ENCODE results near the gene DESI1.

DNA sequence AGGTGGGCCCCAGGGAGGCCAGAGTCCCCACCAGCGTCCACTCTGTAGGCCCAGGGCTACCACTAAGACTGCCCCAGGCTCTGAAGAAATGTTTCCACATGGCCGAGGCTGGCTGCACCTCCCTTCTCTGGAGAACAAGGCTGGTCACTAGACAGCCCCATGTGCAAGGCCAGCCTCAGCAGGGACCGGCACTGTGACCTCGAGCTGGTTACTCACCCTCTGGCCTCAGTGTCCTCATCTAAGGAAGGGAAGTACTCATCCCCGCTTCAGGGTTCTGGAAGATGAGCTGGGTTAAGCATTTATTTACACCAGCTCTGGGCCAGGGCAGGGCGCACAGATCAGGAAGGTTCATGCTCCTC is 40.9 kb downstream of the DESI1 start:
- TF ChIP-seq, protein P1, sequence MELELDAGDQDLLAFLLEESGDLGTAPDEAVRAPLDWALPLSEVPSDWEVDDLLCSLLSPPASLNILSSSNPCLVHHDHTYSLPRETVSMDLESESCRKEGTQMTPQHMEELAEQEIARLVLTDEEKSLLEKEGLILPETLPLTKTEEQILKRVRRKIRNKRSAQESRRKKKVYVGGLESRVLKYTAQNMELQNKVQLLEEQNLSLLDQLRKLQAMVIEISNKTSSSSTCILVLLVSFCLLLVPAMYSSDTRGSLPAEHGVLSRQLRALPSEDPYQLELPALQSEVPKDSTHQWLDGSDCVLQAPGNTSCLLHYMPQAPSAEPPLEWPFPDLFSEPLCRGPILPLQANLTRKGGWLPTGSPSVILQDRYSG (CRISPR knock-in tag; IDR thresholded peaks at IDR 0.05): no peak
- TF ChIP-seq, protein P2, sequence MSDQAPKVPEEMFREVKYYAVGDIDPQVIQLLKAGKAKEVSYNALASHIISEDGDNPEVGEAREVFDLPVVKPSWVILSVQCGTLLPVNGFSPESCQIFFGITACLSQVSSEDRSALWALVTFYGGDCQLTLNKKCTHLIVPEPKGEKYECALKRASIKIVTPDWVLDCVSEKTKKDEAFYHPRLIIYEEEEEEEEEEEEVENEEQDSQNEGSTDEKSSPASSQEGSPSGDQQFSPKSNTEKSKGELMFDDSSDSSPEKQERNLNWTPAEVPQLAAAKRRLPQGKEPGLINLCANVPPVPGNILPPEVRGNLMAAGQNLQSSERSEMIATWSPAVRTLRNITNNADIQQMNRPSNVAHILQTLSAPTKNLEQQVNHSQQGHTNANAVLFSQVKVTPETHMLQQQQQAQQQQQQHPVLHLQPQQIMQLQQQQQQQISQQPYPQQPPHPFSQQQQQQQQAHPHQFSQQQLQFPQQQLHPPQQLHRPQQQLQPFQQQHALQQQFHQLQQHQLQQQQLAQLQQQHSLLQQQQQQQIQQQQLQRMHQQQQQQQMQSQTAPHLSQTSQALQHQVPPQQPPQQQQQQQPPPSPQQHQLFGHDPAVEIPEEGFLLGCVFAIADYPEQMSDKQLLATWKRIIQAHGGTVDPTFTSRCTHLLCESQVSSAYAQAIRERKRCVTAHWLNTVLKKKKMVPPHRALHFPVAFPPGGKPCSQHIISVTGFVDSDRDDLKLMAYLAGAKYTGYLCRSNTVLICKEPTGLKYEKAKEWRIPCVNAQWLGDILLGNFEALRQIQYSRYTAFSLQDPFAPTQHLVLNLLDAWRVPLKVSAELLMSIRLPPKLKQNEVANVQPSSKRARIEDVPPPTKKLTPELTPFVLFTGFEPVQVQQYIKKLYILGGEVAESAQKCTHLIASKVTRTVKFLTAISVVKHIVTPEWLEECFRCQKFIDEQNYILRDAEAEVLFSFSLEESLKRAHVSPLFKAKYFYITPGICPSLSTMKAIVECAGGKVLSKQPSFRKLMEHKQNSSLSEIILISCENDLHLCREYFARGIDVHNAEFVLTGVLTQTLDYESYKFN (CRISPR knock-in tag; conservative IDR thresholded peaks at IDR 0.05): no peak
- TF ChIP-seq ZNF670 (CRISPR knock-in tag; IDR thresholded peaks at IDR 0.05; ENCODE audit: borderline replicate concordance) (no peak), EZH2 (conservative IDR thresholded peaks at IDR 0.05; ENCODE audit: low read depth, low read length) (no peak), RFX5 (IDR thresholded peaks at IDR 0.05; ENCODE audit: low read depth, low read length) (no peak), JUN (CRISPR knock-in tag; IDR thresholded peaks at IDR 0.05) (no peak), POLR2A (IDR thresholded peaks at IDR 0.05; ENCODE audit: insufficient read depth in 1 of 2, low read depth in 2 of 2, low read length in 2 of 2) (no peak)
- TF ChIP-seq, protein P3, sequence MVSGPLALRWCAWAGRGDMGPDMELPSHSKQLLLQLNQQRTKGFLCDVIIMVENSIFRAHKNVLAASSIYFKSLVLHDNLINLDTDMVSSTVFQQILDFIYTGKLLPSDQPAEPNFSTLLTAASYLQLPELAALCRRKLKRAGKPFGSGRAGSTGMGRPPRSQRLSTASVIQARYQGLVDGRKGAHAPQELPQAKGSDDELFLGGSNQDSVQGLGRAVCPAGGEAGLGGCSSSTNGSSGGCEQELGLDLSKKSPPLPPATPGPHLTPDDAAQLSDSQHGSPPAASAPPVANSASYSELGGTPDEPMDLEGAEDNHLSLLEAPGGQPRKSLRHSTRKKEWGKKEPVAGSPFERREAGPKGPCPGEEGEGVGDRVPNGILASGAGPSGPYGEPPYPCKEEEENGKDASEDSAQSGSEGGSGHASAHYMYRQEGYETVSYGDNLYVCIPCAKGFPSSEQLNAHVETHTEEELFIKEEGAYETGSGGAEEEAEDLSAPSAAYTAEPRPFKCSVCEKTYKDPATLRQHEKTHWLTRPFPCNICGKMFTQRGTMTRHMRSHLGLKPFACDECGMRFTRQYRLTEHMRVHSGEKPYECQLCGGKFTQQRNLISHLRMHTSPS (CRISPR knock-in tag; IDR thresholded peaks at IDR 0.05; ENCODE audit: low read depth): no peak
- TF ChIP-seq, protein P4, sequence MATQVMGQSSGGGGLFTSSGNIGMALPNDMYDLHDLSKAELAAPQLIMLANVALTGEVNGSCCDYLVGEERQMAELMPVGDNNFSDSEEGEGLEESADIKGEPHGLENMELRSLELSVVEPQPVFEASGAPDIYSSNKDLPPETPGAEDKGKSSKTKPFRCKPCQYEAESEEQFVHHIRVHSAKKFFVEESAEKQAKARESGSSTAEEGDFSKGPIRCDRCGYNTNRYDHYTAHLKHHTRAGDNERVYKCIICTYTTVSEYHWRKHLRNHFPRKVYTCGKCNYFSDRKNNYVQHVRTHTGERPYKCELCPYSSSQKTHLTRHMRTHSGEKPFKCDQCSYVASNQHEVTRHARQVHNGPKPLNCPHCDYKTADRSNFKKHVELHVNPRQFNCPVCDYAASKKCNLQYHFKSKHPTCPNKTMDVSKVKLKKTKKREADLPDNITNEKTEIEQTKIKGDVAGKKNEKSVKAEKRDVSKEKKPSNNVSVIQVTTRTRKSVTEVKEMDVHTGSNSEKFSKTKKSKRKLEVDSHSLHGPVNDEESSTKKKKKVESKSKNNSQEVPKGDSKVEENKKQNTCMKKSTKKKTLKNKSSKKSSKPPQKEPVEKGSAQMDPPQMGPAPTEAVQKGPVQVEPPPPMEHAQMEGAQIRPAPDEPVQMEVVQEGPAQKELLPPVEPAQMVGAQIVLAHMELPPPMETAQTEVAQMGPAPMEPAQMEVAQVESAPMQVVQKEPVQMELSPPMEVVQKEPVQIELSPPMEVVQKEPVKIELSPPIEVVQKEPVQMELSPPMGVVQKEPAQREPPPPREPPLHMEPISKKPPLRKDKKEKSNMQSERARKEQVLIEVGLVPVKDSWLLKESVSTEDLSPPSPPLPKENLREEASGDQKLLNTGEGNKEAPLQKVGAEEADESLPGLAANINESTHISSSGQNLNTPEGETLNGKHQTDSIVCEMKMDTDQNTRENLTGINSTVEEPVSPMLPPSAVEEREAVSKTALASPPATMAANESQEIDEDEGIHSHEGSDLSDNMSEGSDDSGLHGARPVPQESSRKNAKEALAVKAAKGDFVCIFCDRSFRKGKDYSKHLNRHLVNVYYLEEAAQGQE (IDR thresholded peaks at IDR 0.05; ENCODE audit: borderline replicate concordance in 1 of 2, low read depth in 1 of 2, low read length in 2 of 2): no peak

All from HepG2 (cell line).